VCaP (cell line): ENCODE data around the gene FBXW7.

Source experiments
- H3K27ac ChIP-seq: fragments of 450-650 bp; 2 replicates; pipeline ENCODE4 v1.5.1; 2017
- CTCF ChIP-seq: fragments of 450-650 bp; conservative IDR thresholded peaks from 2 replicates; pipeline ENCODE4 v1.5.1; 2017; ENCODE audit warnings: mild to moderate bottlenecking, moderate library complexity

Gene FBXW7

DNA sequence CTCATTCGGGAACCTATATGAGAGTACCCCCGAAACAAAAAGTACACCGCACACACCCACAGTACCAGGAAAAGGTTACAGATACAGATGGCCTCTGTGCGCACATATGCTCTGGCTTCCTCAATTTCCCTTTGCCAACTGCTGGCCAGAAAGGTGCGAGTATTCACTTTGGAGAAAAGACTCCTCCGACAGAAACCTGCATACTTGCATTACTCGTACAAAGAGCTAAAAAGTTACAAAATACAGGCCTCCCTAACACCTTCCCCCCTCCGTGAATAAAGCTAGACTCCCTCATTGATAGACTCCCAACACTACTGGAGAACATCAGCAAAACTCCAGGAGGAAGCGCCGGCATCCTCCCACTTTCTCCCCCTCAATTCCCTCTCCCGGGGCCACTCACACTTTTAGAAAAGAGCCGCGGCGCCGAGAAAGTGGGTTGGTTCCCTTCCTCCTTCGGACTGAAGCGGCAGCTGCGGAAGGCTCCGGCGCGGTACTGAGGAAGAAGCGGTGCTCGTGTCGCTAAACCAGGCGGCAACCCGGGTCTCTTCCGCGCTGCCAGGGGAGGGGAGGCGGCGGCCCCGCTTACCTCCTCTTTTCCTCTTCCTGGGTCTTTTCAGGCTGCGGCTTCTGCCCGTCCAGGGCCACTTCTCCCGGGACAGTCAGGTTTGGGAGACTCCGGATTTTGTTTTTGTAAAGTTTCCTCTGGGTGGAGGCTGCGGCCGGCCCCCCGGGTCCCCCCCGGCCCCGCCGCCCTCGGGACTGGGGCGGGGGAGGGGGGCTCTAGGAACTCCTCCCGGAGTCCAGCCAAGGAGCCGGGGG is 1.1 kb downstream of the FBXW7 start:
- peak overlapping the region; percentile 86; the same call in 1 of the 2 replicates for H3K27ac ChIP-seq
- no peak for TF ChIP-seq CTCF

GRCh38 chr4:152531479-152531878 is 4.4 kb downstream of the FBXW7 start:
- H3K27ac ChIP-seq = no peak overlapping the region
- no peak for TF ChIP-seq CTCF

- TF ChIP-seq CTCF = no peak
- no peak overlapping the region for H3K27ac ChIP-seq
Observed at GRCh38 chr4:152530600-152530999, 5.3 kb downstream of the FBXW7 start.

DNA sequence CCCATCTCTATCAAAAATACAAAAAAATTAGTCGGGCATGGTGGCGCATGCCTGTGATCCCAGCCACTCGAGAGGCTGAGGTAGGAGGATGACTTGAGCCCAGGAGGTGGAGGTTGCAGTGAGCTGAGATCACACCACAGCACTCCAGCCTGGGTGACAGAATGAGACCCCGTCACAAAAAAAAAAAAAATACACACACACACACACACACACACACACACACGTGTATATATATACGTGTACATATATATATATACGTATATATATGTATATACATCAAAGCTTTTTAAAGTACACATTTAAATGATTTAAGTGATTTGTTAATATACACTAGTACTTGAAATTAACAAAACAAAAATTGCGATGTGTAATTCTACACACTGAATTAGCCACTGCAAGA is 6.0 kb downstream of the FBXW7 start:
- no peak overlapping the region for H3K27ac ChIP-seq
- no peak for TF ChIP-seq CTCF

DNA sequence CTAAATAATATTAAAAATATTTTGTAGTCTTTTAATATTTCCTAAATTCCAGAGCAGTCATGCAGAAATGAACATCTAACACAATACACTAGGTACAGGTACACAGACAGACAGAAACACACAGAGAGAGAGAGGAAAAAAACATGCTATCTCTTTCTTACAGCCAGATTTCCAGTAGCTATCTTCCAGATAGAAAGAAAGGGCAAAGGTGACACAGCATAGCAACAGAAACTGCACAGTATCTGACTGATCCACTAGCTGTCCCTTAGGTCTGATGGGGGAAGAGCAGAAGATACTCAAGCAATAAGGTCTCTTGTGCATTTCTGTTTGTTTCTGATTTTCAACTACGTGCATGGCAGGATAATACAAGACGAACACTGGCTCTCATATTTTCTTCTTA is 7.8 kb downstream of the FBXW7 start:
- H3K27ac ChIP-seq = no peak overlapping the region
- no peak for TF ChIP-seq CTCF

GRCh38 chr4:152525878-152526277 is 10.0 kb downstream of the FBXW7 start:
- no peak for TF ChIP-seq CTCF
- H3K27ac ChIP-seq = no peak overlapping the region

DNA sequence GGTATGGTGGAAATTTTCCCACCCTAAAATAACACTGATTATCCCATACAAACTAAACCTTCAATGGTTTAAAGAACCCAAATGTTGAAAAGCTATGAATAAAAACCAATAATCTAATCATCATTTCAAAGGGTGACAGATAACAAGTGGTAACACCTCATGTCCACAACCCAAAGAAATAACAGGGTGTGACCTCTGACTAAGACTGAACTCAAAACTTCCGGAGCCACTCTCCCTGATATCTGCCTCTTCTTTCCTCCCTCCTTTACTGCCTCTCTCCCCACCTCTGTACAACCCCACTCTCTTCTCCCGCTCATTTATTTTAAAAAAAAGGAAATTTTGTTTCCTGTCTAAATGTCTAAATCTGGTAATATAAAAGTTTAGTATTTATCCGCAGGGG is 11.5 kb downstream of the FBXW7 start:
- H3K27ac ChIP-seq = no peak overlapping the region
- TF ChIP-seq CTCF = no peak
